SHP77 (cell line): Measurements from ENCODE around the gene BEST4.
A peak's percentile ranks its signal among the peaks of the same experiment; 100 is the strongest.
"Not testable (repeated sequence)": the region's sequence is repeated elsewhere in the genome, so short reads cannot be mapped to it uniquely, and the experiment has no call there.

Experiments
- DNase-seq, 2 experiments: peaks; one replicate each; lab custom pipeline; 2025; lab: John Stamatoyannopoulos, UW

Gene BEST4

GRCh38 chr1:44777547-44777946, 10.4 kb downstream of the BEST4 start:
- DNase-seq: no peak

DNA sequence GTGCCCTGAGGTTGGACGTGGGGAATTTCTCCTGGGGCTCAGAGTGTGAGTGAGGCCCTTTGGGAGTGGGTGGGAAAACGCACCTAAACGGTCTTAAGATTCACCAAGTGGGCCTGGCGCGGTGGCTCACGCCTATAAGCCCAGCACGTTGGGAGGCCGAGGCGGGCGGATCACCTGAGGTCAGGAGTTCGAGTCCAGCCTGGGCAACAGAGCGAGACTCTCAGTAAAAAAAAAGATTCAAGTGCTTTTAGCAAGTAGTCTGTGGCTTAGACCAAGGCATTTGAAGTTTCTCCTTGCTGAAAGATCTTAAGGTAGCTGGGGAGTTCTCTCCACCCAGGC, 11.3 kb downstream of the BEST4 start:
- DNase-seq: no peak

DNA sequence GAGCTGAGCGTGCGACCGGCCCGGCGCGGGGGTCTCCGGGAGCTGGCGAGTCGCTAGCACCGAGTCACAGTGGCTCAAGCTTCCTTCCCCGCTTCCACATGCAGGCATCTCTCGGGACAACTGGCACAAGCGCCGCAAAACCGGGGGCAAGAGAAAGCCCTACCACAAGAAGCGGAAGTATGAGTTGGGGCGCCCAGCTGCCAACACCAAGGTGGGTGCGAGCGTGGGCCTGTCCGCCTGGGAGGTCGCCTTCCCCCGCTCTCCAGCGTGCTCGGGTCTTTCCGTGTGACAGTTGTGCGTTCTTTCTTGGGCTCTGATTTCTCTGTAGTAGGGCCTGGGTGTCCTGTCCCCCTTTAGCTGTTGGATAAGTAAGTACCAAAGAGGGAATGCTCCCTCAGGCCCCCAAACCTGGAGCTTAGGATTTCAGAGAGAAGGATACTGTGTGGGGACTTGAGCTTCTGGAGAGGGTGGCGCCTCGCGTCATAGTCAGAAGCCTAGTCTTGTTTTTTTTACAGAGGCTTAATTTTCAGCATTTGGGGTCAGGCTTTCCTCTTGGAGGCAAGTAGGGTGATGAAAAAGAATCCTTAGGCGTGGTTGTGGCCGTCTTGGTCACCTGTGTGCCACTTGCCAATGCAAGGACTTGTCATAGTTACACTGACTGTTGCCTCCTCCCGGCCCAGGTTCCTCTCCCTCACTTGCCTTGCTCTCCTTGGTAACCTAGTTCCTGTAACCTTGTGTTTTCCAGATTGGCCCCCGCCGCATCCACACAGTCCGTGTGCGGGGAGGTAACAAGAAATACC, 11.8 kb downstream of the BEST4 start:
- DNase-seq: no peak

GRCh38 chr1:44775078-44775929, 12.7 kb downstream of the BEST4 start, which contains the start of gene RPS8:
TSS of gene RPS8 (plus strand) at chr1:44775540. CDS start at chr1:44775597, 57 bp downstream.
- peak; percentile 90 to 94 for DNase-seq

- not testable (repeated sequence) for DNase-seq
These were observed 21.5 kb downstream of the BEST4 start for GRCh38 chr1:44766421-44766820.

GRCh38 chr1:44760876-44761275, 27.1 kb downstream of the BEST4 start:
- no peak for DNase-seq

DNA sequence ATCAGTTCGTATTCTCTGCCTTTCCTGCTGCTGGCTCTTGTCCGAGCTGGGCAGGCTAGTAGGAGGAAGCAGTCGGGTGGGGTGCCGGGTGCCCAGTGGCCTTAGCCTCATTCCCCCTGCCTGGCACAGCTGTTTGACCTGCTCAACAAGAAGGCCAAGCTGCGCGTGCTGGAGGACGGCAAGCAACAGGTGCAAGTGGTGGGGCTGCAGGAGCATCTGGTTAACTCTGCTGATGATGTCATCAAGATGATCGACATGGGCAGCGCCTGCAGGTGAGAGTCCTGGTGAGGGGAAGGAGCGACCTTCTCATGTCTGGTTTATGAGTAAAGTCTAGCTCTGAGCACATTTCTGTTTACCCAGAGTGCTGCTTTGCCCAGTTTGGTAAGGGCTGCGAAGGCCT, 28.9 kb downstream of the BEST4 start:
- DNase-seq: no peak

- DNase-seq: no peak
These were observed 30.6 kb downstream of the BEST4 start for GRCh38 chr1:44757420-44757819.

GRCh38 chr1:44747878-44748277, 40.1 kb downstream of the BEST4 start:
- no peak for DNase-seq

- DNase-seq: no peak
These were observed 44.8 kb downstream of the BEST4 start for GRCh38 chr1:44743211-44743610.

DNA sequence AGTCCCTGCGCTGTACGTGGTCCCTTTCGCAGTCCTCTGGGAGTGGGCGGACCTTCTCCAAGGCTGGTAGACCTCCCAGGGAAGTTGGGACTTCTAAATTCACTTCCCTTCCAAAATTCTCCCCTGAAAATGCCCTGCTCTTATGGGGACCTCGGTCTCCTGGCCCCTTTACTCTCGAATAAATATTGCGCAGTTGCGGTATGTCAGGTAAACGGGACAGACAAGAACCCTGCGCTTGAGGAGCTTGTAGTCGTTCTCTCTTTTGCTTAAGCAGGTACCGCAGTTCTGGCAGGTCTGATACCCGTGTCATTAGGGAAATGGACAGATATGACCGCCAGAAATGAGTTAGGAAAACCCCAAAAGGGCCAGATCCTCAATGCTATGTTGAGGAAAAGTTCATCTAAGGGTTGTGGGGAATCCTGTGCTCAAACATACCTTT, 47.8 kb downstream of the BEST4 start:
- no peak for DNase-seq

- DNase-seq: peak; percentile 93 to 97
These were observed 48.4 kb downstream of the BEST4 start, which contains the start of gene KIF2C for GRCh38 chr1:44739307-44740178. TSS of gene KIF2C (plus strand) at chr1:44739837. CDS start at chr1:44739933, 96 bp downstream.

- DNase-seq: not testable (repeated sequence)
These were observed 49.0 kb downstream of the BEST4 start for GRCh38 chr1:44738953-44739306.

- DNase-seq: no peak
These were observed 52.0 kb downstream of the BEST4 start for GRCh38 chr1:44735992-44736391.

- DNase-seq: no peak
These were observed 54.2 kb downstream of the BEST4 start for GRCh38 chr1:44733784-44734183.
